OCI-LY7 (cell line): ENCODE measurements around the gene CNPPD1.

Experiments
- CTCF ChIP-seq: fragments of 200-600 bp; sonication (generic); conservative IDR thresholded peaks from 2 replicates; pipeline ENCODE4 v1.5.1; 2014; ENCODE audit warnings: mild to moderate bottlenecking, antibody characterized with exemption, low read length, moderate library complexity, mixed read lengths
- EZH2phosphoT487 ChIP-seq: fragments of 200-600 bp; sonication (generic); IDR thresholded peaks from 2 replicates; pipeline ENCODE4 v1.6.1; 2018; ENCODE audit warnings: low read depth, borderline replicate concordance, mild to moderate bottlenecking, mixed run types, antibody characterized with exemption, low read length, moderate library complexity, mixed read lengths

DNA sequence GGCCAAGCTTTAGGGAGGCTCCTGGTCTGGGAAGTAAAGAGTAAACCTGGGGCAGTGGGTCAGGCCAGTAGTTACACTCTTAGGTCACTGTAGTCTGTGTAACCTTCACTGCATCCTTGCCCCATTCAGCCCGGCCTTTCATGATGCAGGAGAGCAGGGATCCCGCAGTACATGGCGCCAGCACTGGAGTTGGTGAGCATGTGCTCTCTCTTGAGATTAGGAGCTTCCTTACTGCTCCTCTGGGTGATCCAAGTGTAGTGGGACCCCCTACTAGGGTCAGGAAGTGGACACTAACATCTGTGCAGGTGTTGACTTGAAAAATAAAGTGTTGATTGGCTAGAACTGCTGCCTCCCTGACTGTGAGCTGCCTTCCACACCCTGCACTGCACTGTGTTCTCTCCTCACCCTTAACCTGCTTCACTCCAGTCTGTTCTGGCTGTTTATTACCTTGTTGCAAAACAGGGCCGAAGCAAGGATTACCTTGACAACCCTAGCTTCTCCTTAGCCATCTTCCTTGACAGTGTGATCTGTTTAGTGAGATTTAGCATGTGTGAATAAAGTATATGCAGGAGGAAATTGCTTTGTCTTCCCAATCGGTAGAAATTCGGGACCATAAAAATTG, 6.5 kb upstream of the CNPPD1 start:
- no peak for TF ChIP-seq CTCF
- TF ChIP-seq EZH2phosphoT487: no peak
